ENCODE results near the gene CYS1. TPM values are rescaled to one million over a fixed set of nuclear protein-coding genes. Genes with fewer than 3 reads are reported as not detected.

Gene CYS1
- total RNA-seq, 1 experiment from 2014 or later = 1.2 TPM

DNA sequence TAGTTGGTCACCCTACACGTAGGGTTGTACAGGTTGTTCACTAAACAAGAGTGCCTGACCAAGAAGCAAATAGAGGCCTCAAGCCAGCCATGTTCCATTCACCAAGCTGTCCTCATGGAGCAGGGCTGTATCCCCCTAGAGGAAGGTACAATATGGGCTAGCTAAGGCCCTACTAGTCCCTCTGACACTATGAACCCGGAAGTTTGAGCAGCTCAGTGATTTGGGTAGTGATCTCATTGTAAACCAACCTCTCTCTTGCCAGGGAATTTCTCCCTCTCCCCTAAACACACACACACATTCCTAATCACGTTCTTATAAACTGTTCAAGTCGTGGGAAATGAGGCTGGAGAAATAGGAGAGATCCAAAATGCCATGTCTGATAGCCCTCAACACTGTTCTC lies 6.7 kb upstream of the CYS1 start:
- no peak for DNase-seq (ENCODE audit: low spot score)
- peaks cover 20% of the 10 kb centered on the region for H3K4me1 Mint-ChIP-seq
- H3K27me3 Mint-ChIP-seq (ENCODE audit: low read depth) = peaks cover 16% of the 10 kb centered on the region
- no peaks in the 10 kb centered on the region for H3K36me3 Mint-ChIP-seq
- H3K27ac Mint-ChIP-seq = no peak overlapping the region
- POLR2A ChIA-PET = no interaction called here
- CTCF ChIA-PET = interaction anchor here (3.7 to 6.9 kb wide), 3 partner anchors 8 to 14 kb away, joined by 15 to 68 read pairs (median 37); partner anchors contain the start of gene CYS1
- no peak for TF ChIP-seq SMAD4 (CRISPR knock-in tag; IDR thresholded peaks at IDR 0.05)
- TF ChIP-seq E2F5 (CRISPR knock-in tag; IDR thresholded peaks at IDR 0.05) = no peak
- TF ChIP-seq, protein P1, sequence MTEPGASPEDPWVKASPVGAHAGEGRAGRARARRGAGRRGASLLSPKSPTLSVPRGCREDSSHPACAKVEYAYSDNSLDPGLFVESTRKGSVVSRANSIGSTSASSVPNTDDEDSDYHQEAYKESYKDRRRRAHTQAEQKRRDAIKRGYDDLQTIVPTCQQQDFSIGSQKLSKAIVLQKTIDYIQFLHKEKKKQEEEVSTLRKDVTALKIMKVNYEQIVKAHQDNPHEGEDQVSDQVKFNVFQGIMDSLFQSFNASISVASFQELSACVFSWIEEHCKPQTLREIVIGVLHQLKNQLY (CRISPR knock-in tag; IDR thresholded peaks at IDR 0.05) = no peak
- TF ChIP-seq CBFB (CRISPR knock-in tag; IDR thresholded peaks at IDR 0.05; ENCODE audit: low read depth) = no peak
- no peak for TF ChIP-seq FOXK1 (CRISPR knock-in tag; IDR thresholded peaks at IDR 0.05)
- no peak for TF ChIP-seq ETV6 (CRISPR knock-in tag; IDR thresholded peaks at IDR 0.05)
- TF ChIP-seq GTF2I (CRISPR knock-in tag; conservative IDR thresholded peaks at IDR 0.05) = no peak
- no peak for TF ChIP-seq SOX15 (CRISPR knock-in tag; IDR thresholded peaks at IDR 0.05)
- TF ChIP-seq, protein P2, sequence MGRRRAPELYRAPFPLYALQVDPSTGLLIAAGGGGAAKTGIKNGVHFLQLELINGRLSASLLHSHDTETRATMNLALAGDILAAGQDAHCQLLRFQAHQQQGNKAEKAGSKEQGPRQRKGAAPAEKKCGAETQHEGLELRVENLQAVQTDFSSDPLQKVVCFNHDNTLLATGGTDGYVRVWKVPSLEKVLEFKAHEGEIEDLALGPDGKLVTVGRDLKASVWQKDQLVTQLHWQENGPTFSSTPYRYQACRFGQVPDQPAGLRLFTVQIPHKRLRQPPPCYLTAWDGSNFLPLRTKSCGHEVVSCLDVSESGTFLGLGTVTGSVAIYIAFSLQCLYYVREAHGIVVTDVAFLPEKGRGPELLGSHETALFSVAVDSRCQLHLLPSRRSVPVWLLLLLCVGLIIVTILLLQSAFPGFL (CRISPR knock-in tag; IDR thresholded peaks at IDR 0.05; ENCODE audit: borderline replicate concordance) = no peak
- TF ChIP-seq USF2 (CRISPR knock-in tag; IDR thresholded peaks at IDR 0.05) = no peak
- TF ChIP-seq ZNF416 (CRISPR knock-in tag; IDR thresholded peaks at IDR 0.05) = no peak
- TF ChIP-seq RELA (CRISPR knock-in tag; IDR thresholded peaks at IDR 0.05; ENCODE audit: borderline replicate concordance) = no peak
- TF ChIP-seq NFE2L1 (CRISPR knock-in tag; IDR thresholded peaks at IDR 0.05) = no peak
- TF ChIP-seq, protein P3, sequence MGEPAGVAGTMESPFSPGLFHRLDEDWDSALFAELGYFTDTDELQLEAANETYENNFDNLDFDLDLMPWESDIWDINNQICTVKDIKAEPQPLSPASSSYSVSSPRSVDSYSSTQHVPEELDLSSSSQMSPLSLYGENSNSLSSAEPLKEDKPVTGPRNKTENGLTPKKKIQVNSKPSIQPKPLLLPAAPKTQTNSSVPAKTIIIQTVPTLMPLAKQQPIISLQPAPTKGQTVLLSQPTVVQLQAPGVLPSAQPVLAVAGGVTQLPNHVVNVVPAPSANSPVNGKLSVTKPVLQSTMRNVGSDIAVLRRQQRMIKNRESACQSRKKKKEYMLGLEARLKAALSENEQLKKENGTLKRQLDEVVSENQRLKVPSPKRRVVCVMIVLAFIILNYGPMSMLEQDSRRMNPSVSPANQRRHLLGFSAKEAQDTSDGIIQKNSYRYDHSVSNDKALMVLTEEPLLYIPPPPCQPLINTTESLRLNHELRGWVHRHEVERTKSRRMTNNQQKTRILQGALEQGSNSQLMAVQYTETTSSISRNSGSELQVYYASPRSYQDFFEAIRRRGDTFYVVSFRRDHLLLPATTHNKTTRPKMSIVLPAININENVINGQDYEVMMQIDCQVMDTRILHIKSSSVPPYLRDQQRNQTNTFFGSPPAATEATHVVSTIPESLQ (CRISPR knock-in tag; IDR thresholded peaks at IDR 0.05) = no peak
- TF ChIP-seq IRF2 (CRISPR knock-in tag; IDR thresholded peaks at IDR 0.05; ENCODE audit: borderline replicate concordance, low read depth) = no peak
- no peak for TF ChIP-seq SMAD3 (CRISPR knock-in tag; IDR thresholded peaks at IDR 0.05; ENCODE audit: borderline replicate concordance)
- ATAC-seq = no peak; the same call in 1 of the 2 replicates
- H3K9me3 Mint-ChIP-seq = peaks cover under 1% of the 10 kb centered on the region
- H3K4me3 Mint-ChIP-seq = no peak overlapping the region

GRCh38 chr2:10085668-10086059 lies 5.5 kb upstream of the CYS1 start:
- H3K4me1 Mint-ChIP-seq = peaks cover 24% of the 10 kb centered on the region
- no peak for DNase-seq (ENCODE audit: low spot score)
- CTCF ChIA-PET = interaction anchor here (1.4 to 5.4 kb wide), 3 partner anchors 11 to 38 kb away, joined by 5 to 37 read pairs (median 20); no protein-coding TSS in a partner anchor
- no peak overlapping the region for H3K27ac Mint-ChIP-seq
- ATAC-seq = no peak
- no peaks in the 10 kb centered on the region for H3K9me3 Mint-ChIP-seq
- no peaks in the 10 kb centered on the region for H3K36me3 Mint-ChIP-seq
- POLR2A ChIA-PET = no interaction called here
- H3K4me3 Mint-ChIP-seq = no peak overlapping the region
- H3K27me3 Mint-ChIP-seq (ENCODE audit: low read depth) = peaks cover 28% of the 10 kb centered on the region
- TF ChIP-seq, protein P4, sequence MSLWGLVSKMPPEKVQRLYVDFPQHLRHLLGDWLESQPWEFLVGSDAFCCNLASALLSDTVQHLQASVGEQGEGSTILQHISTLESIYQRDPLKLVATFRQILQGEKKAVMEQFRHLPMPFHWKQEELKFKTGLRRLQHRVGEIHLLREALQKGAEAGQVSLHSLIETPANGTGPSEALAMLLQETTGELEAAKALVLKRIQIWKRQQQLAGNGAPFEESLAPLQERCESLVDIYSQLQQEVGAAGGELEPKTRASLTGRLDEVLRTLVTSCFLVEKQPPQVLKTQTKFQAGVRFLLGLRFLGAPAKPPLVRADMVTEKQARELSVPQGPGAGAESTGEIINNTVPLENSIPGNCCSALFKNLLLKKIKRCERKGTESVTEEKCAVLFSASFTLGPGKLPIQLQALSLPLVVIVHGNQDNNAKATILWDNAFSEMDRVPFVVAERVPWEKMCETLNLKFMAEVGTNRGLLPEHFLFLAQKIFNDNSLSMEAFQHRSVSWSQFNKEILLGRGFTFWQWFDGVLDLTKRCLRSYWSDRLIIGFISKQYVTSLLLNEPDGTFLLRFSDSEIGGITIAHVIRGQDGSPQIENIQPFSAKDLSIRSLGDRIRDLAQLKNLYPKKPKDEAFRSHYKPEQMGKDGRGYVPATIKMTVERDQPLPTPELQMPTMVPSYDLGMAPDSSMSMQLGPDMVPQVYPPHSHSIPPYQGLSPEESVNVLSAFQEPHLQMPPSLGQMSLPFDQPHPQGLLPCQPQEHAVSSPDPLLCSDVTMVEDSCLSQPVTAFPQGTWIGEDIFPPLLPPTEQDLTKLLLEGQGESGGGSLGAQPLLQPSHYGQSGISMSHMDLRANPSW (CRISPR knock-in tag; conservative IDR thresholded peaks at IDR 0.05; ENCODE audit: low read depth) = no peak
- TF ChIP-seq KAT7 (CRISPR knock-in tag; IDR thresholded peaks at IDR 0.05; ENCODE audit: borderline replicate concordance) (no peak), IRF1 (CRISPR knock-in tag; IDR thresholded peaks at IDR 0.05) (no peak), OVOL2 (CRISPR knock-in tag; IDR thresholded peaks at IDR 0.05; ENCODE audit: borderline replicate concordance) (no peak), ZNF396 (CRISPR knock-in tag; IDR thresholded peaks at IDR 0.05; ENCODE audit: borderline replicate concordance) (no peak), ATF3 (CRISPR knock-in tag; conservative IDR thresholded peaks at IDR 0.05) (no peak)
- TF ChIP-seq, protein P5, sequence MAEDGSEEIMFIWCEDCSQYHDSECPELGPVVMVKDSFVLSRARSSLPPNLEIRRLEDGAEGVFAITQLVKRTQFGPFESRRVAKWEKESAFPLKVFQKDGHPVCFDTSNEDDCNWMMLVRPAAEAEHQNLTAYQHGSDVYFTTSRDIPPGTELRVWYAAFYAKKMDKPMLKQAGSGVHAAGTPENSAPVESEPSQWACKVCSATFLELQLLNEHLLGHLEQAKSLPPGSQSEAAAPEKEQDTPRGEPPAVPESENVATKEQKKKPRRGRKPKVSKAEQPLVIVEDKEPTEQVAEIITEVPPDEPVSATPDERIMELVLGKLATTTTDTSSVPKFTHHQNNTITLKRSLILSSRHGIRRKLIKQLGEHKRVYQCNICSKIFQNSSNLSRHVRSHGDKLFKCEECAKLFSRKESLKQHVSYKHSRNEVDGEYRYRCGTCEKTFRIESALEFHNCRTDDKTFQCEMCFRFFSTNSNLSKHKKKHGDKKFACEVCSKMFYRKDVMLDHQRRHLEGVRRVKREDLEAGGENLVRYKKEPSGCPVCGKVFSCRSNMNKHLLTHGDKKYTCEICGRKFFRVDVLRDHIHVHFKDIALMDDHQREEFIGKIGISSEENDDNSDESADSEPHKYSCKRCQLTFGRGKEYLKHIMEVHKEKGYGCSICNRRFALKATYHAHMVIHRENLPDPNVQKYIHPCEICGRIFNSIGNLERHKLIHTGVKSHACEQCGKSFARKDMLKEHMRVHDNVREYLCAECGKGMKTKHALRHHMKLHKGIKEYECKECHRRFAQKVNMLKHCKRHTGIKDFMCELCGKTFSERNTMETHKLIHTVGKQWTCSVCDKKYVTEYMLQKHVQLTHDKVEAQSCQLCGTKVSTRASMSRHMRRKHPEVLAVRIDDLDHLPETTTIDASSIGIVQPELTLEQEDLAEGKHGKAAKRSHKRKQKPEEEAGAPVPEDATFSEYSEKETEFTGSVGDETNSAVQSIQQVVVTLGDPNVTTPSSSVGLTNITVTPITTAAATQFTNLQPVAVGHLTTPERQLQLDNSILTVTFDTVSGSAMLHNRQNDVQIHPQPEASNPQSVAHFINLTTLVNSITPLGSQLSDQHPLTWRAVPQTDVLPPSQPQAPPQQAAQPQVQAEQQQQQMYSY (CRISPR knock-in tag; IDR thresholded peaks at IDR 0.05) = no peak
